HFFc6 (cell line): ENCODE results near the gene PGM2L1. TPM values are rescaled to one million over a fixed set of nuclear protein-coding genes. Genes with fewer than 3 reads are reported as not detected.

Experiments
- DNase-seq: peaks from one replicate; pipeline ENCODE4 v3.0.0-alpha.2; 2018
- H3K27ac Mint-ChIP-seq: 2 replicates; pipeline ENCODE4 v1.8.0; 2020; ENCODE audit warnings: mild to moderate bottlenecking, mixed read lengths
- H3K27me3 Mint-ChIP-seq: 2 replicates; pipeline ENCODE4 v1.8.0; 2021; ENCODE audit warnings: mild to moderate bottlenecking, moderate library complexity, mixed read lengths; ENCODE audit not compliant: insufficient read depth
- H3K36me3 Mint-ChIP-seq: 2 replicates; pipeline ENCODE4 v1.8.0; 2021; ENCODE audit warnings: low read depth, mixed read lengths
- H3K4me1 Mint-ChIP-seq: 2 replicates; pipeline ENCODE4 v1.8.0; 2020; ENCODE audit warnings: low read depth, mixed read lengths
- H3K4me3 Mint-ChIP-seq: 2 replicates; pipeline ENCODE4 v1.8.0; 2020; ENCODE audit warnings: mild to moderate bottlenecking, moderate library complexity, mixed read lengths
- H3K9me3 Mint-ChIP-seq: 2 replicates; pipeline ENCODE4 v1.8.0; 2020; ENCODE audit warnings: mild to moderate bottlenecking, mixed read lengths
- total RNA-seq, 6 experiments: library from RNA; stranded (reverse); fragmentation: NEBNext Ultra II Directional; extraction: Animal tissue kit (Norgen Biotek cat#: 25700); gene quantifications; 2 replicates in 1 of 6; 3 replicates in 5 of 6; pipeline ENCODE4 v1.2.3, GENCODE V29; 2021
- TF ChIP-seq, protein P1 (sequence below): fragments of 200-600 bp; sonication (generic); IDR thresholded peaks from 2 replicates; pipeline ENCODE4 v1.5.0; 2021; ENCODE audit warnings: antibody characterized with exemption, mild to moderate bottlenecking

PGM2L1 gene
- total RNA-seq, 6 experiments from 2014 or later = 1.2 to 3.2 (median 1.6) TPM

DNA sequence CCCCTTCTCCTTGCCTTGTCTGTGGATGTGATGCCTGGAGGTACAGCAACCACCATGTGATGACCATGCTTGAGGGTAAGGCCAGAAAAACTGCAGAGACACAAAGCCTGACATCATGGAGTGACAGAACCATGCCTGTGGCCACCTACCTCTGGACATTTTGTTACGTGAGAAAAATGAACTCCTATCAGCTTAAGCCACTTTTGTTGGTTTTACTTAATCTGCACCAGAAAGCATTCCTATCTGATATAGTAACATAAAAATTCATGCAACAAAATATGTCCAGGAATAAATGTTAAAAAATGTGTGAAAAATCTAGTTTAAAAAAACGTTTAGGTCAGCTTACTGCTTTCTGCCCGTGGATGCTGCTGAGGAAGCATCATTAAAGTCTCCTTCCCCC lies 44.2 kb downstream of the PGM2L1 start:
- no peak overlapping the region for H3K27ac Mint-ChIP-seq
- no peak for DNase-seq
- H3K27me3 Mint-ChIP-seq = no peaks in the 10 kb centered on the region; the same call in 1 of the 2 replicates
- no peaks in the 10 kb centered on the region for H3K9me3 Mint-ChIP-seq
- H3K36me3 Mint-ChIP-seq = peaks cover 7% of the 10 kb centered on the region; the same call in 1 of the 2 replicates
- peaks cover 6% of the 10 kb centered on the region; the same call in 1 of the 2 replicates for H3K4me1 Mint-ChIP-seq
- TF ChIP-seq, protein P1, sequence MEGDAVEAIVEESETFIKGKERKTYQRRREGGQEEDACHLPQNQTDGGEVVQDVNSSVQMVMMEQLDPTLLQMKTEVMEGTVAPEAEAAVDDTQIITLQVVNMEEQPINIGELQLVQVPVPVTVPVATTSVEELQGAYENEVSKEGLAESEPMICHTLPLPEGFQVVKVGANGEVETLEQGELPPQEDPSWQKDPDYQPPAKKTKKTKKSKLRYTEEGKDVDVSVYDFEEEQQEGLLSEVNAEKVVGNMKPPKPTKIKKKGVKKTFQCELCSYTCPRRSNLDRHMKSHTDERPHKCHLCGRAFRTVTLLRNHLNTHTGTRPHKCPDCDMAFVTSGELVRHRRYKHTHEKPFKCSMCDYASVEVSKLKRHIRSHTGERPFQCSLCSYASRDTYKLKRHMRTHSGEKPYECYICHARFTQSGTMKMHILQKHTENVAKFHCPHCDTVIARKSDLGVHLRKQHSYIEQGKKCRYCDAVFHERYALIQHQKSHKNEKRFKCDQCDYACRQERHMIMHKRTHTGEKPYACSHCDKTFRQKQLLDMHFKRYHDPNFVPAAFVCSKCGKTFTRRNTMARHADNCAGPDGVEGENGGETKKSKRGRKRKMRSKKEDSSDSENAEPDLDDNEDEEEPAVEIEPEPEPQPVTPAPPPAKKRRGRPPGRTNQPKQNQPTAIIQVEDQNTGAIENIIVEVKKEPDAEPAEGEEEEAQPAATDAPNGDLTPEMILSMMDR = no peak
- H3K4me3 Mint-ChIP-seq = no peak overlapping the region

DNA sequence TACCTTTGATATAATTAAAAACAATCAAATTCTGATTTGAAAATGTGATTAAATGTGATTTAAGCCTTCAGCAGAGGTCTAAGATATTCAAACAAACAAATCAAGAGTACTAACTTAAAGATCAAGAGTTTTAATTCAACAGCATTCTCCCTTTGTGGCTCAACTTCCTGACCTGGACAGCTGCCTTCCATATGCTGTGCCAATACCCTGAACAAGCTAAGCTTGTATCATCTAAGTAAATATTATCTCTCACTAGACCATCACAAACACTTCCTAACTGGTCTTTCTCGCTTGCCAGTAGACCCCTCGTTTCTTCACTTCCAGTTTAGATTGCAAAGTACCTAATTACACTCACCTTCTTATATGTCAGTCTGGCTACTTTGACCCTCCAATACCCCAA lies 50.9 kb downstream of the PGM2L1 start:
- Mint-ChIP-seq H3K27ac (no peak overlapping the region), H3K4me1 (peaks cover 14% of the 10 kb centered on the region), H3K36me3 (no peaks in the 10 kb centered on the region), H3K27me3 (no peaks in the 10 kb centered on the region), H3K4me3 (no peak overlapping the region), H3K9me3 (no peaks in the 10 kb centered on the region)
- no peak for DNase-seq
- TF ChIP-seq, protein P1 = no peak

DNA sequence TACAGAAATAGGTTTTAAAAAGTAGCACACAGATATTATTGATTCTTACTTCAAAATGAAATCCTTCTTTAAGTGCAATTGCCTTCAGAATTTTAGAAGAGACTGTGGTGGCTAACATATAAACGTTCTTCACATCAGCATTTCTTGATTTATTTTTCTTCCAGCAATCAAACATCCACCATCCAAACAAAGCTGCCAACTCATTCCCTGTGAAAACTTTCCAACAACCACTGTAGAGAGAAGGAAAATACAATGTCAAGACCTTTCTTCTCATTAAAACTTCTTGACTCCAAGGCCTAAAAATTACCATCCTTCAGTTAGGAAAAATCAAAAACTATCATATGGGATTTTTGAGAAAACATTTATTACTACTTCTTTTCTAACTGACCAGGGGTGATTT lies 52.8 kb downstream of the PGM2L1 start:
- Mint-ChIP-seq H3K9me3 (no peaks in the 10 kb centered on the region), H3K36me3 (no peaks in the 10 kb centered on the region), H3K4me1 (peaks cover 14% of the 10 kb centered on the region), H3K4me3 (no peak overlapping the region), H3K27ac (no peak overlapping the region), H3K27me3 (no peaks in the 10 kb centered on the region)
- TF ChIP-seq, protein P1 = no peak
- no peak for DNase-seq

DNA sequence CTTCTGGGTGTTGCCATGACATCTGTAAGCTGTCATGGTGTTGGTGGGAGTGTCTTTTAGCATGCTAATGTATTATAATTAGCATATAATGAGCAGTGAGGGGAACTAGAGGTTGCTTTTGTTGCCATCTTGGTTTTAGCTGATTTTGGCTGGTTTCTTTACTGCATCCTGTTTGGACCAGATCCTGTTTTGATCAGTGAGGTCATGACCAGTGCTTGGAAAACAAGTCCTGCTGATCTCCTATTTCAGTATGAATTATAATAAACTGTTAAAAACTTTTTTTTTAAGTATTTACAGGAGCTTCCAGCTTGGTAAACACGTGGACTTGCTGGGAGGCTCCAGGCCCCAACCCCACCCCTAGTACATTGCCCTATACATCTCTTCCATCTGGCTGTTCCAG lies 56.3 kb downstream of the PGM2L1 start:
- Mint-ChIP-seq H3K4me1 (peaks cover 7% of the 10 kb centered on the region; the same call in 1 of the 2 replicates), H3K27me3 (no peaks in the 10 kb centered on the region), H3K27ac (no peak overlapping the region), H3K4me3 (no peak overlapping the region), H3K9me3 (no peaks in the 10 kb centered on the region), H3K36me3 (no peaks in the 10 kb centered on the region)
- DNase-seq = no peak
- TF ChIP-seq, protein P1 = no peak

DNA sequence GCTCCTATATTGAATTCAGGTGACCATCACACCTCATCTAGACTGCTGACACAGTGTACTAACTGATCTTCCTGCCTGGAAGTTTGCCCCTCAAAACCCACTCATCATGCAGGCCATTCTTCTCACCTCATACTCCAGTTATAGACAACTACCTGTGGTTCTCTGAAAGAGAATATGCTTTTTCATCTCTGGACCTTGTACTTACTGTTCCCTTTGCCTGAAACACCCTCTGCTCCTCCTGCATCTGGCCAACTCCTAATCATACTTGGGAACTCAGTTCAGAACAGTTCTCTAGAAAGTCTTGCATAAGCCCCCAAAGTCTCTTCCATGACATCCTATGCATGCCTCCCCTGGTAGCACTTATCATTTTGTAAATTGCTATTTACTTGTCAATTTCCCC lies 58.6 kb downstream of the PGM2L1 start:
- Mint-ChIP-seq H3K27ac (no peak overlapping the region), H3K27me3 (peaks cover 2% of the 10 kb centered on the region; the same call in 1 of the 2 replicates), H3K36me3 (no peaks in the 10 kb centered on the region), H3K9me3 (no peaks in the 10 kb centered on the region), H3K4me1 (no peaks in the 10 kb centered on the region), H3K4me3 (no peak overlapping the region)
- DNase-seq = no peak
- TF ChIP-seq, protein P1 = no peak

DNA sequence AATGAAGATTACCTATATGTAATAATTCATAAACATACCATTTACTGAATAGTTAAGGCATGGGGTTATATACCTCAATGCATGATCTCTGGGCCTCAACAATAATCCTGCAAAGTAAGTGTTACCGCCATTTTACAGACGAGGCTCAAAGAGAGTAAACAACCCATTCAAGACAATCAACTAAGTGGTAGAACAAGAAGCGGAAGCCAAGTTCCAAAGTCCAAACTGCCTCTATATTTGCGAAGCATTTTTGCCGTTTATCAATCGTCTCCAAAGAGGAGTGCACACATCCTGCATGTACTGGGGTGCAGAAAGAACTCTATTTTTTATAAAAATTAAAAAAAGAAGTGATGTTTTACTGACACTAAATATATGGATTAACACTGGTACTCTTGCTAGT lies 59.3 kb downstream of the PGM2L1 start:
- DNase-seq = no peak
- TF ChIP-seq, protein P1 = no peak
- no peaks in the 10 kb centered on the region for H3K36me3 Mint-ChIP-seq

More for the DNA sequence above, 59.3 kb downstream of the PGM2L1 start:
- no peak overlapping the region for H3K4me3 Mint-ChIP-seq
- H3K4me1 Mint-ChIP-seq = no peaks in the 10 kb centered on the region
- H3K27me3 Mint-ChIP-seq = peaks cover 2% of the 10 kb centered on the region; the same call in 1 of the 2 replicates
- no peaks in the 10 kb centered on the region for H3K9me3 Mint-ChIP-seq
- H3K27ac Mint-ChIP-seq = no peak overlapping the region
